ENCODE results near the gene C2CD5. TPM values are rescaled to one million over a fixed set of nuclear protein-coding genes. Genes with fewer than 3 reads are reported as not detected.

The C2CD5 gene
- total and polyA plus RNA-seq, 12 donors = 13.8 to 38.9 (median 27.4) TPM

- intact Hi-C loops (cut with DNase I) = no loop called here
- Histone ChIP-seq H3K27ac (no peak overlapping the region), H3K4me1 (replicated peaks in 1 of 2) (no peaks in the 10 kb centered on the region), H3K36me3 (replicated peaks in 1 of 2) (peaks cover 0 to 4% of the 10 kb centered on the region in 2 donors), H3K4me3 (no peak overlapping the region), H3K9me3 (replicated peaks in 1 of 3) (no peaks in the 10 kb centered on the region), H3K27me3 (no peaks in the 10 kb centered on the region)
- WGBS, 4 donors = 90 to 93% (median 92%) methylated on average over 5 of the region's 5 CpGs
- TF ChIP-seq POLR2A (IDR thresholded peaks at IDR 0.05) = no peak
- TF ChIP-seq, protein P1, sequence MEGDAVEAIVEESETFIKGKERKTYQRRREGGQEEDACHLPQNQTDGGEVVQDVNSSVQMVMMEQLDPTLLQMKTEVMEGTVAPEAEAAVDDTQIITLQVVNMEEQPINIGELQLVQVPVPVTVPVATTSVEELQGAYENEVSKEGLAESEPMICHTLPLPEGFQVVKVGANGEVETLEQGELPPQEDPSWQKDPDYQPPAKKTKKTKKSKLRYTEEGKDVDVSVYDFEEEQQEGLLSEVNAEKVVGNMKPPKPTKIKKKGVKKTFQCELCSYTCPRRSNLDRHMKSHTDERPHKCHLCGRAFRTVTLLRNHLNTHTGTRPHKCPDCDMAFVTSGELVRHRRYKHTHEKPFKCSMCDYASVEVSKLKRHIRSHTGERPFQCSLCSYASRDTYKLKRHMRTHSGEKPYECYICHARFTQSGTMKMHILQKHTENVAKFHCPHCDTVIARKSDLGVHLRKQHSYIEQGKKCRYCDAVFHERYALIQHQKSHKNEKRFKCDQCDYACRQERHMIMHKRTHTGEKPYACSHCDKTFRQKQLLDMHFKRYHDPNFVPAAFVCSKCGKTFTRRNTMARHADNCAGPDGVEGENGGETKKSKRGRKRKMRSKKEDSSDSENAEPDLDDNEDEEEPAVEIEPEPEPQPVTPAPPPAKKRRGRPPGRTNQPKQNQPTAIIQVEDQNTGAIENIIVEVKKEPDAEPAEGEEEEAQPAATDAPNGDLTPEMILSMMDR (IDR thresholded peaks at IDR 0.05) = no peak
- DNase-seq = no peak
Observed at GRCh38 chr12:22474970-22475720, 69.2 kb downstream of the C2CD5 start.

DNA sequence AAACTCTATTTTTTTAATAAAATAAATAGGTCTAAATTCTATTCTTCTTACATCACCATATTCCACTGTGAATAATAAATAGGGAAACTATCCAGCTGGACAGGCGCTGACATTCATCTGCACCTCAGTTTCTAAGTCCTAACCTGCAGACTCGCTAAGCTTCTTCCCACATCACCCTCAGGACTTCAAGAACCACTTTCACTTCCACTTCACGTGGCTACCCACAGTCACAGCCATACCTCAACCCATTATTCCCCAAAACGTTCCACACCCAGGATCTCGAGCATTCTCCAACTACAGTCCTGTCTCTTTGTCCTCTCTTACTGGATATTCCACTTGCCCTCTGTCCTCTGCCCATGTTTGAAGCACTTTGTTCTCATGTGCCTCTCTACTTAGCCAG lies 71.1 kb downstream of the C2CD5 start:
- Histone ChIP-seq H3K36me3 (replicated peaks in 1 of 2) (peaks cover 0 to 18% of the 10 kb centered on the region in 2 donors), H3K27ac (no peak overlapping the region), H3K4me3 (no peak overlapping the region), H3K9me3 (replicated peaks in 1 of 3) (no peaks in the 10 kb centered on the region), H3K4me1 (replicated peaks in 1 of 2) (no peaks in the 10 kb centered on the region), H3K27me3 (no peaks in the 10 kb centered on the region)
- no peak for DNase-seq
- intact Hi-C loops (cut with DNase I) = no loop called here
- TF ChIP-seq, protein P1 (IDR thresholded peaks at IDR 0.05) = no peak
- TF ChIP-seq POLR2A (IDR thresholded peaks at IDR 0.05) = no peak
- 80 to 89% (median 84%) methylated on average over 5 of the region's 5 CpGs for WGBS, 4 donors

GRCh38 chr12:22467190-22467589 lies 77.2 kb downstream of the C2CD5 start:
- H3K36me3 ChIP-seq (replicated peaks in 1 of 2) = peaks cover 0 to 22% of the 10 kb centered on the region in 2 donors

DNA sequence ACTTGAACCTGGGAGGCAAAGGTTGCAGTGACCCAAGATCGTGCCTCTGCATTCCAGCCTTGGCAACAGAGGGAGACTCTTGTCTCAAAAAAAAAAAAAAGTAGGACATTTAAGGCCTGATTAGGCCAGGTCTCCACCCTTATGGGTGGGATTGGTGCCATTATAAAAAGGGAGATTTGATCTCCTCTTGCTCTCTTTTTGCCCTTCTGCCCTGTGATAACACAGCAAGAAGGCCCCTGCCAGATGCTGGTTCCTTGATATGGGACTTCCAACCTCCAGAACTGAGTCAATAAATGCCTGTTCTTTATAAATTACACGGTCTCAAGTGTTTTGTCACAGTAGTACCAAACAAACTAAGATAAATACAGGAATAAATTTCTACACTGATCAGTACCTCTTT lies 81.0 kb downstream of the C2CD5 start:
- H3K9me3 ChIP-seq (replicated peaks in 1 of 3) = no peaks in the 10 kb centered on the region
- 96 to 99% (median 97%) methylated on average over 2 of the region's 2 CpGs for WGBS, 4 donors
- H3K36me3 ChIP-seq (replicated peaks in 1 of 2) = peaks cover 0 to 5% of the 10 kb centered on the region in 2 donors
- H3K4me3 ChIP-seq = no peak overlapping the region
- H3K27me3 ChIP-seq = no peaks in the 10 kb centered on the region
- intact Hi-C loops (cut with DNase I) = no loop called here
- H3K27ac ChIP-seq = no peak overlapping the region
- H3K4me1 ChIP-seq (replicated peaks in 1 of 2) = no peaks in the 10 kb centered on the region
- TF ChIP-seq POLR2A (IDR thresholded peaks at IDR 0.05) = no peak
- TF ChIP-seq, protein P1 (IDR thresholded peaks at IDR 0.05) = no peak
- no peak for DNase-seq

More at GRCh38 chr12:22467190-22467589, 77.2 kb downstream of the C2CD5 start:
- Histone ChIP-seq H3K4me3 (no peak overlapping the region), H3K27ac (no peak overlapping the region), H3K9me3 (replicated peaks in 1 of 3) (no peaks in the 10 kb centered on the region), H3K4me1 (replicated peaks in 1 of 2) (no peaks in the 10 kb centered on the region), H3K27me3 (no peaks in the 10 kb centered on the region)
- TF ChIP-seq, protein P1 (IDR thresholded peaks at IDR 0.05) = no peak
- no peak for TF ChIP-seq POLR2A (IDR thresholded peaks at IDR 0.05)
- intact Hi-C loops (cut with DNase I) = no loop called here
- 89 to 97% (median 94%) methylated on average over 10 of the region's 10 CpGs for WGBS, 4 donors
- DNase-seq = no peak
